Measurements from ENCODE around the gene F13A1. TPM values are rescaled to one million over a fixed set of nuclear protein-coding genes. Genes with fewer than 3 reads are reported as not detected.

Gene F13A1
- total and polyA plus RNA-seq, 2 donors (not counting 3 experiments of a cell fraction or from before 2014, with no cell fraction given), result not detected

GRCh38 chr6:6366803-6367202 is 46.3 kb upstream of the F13A1 start:
- Histone ChIP-seq H2AFZ (ENCODE audit: low read depth, low read length) (no peak overlapping the region), H4K20me1 (replicated peaks; ENCODE audit: control insufficient read depth, extremely low read depth, insufficient read depth, low read length) (no peaks in the 10 kb centered on the region), H3K9me1 (replicated peaks; ENCODE audit: control insufficient read depth, extremely low read depth, insufficient read depth, low read length) (no peaks in the 10 kb centered on the region), H3K9me3 (replicated peaks; ENCODE audit: control insufficient read depth, insufficient read depth, low read length) (no peaks in the 10 kb centered on the region), H3K9ac (replicated peaks; ENCODE audit: extremely low read depth, insufficient read depth, low read length) (no peak overlapping the region), H3K4me2 (ENCODE audit: insufficient read depth, low read length) (no peak overlapping the region), H3K27ac (ENCODE audit: insufficient read depth, low read depth, low read length) (no peak overlapping the region), H3K4me3 (replicated peaks in 1 of 3; ENCODE audit: insufficient read depth in 1 of 3, low read depth in 1 of 3, low read length in 3 of 3) (no peak overlapping the region), H3K36me3 (ENCODE audit: control insufficient read depth in 2 of 2, extremely low read depth in 1 of 2, insufficient read depth in 2 of 2, low read length in 2 of 2) (no peaks in the 10 kb centered on the region), H3K79me2 (ENCODE audit: control insufficient read depth, insufficient read depth, low read length) (no peaks in the 10 kb centered on the region), H3K4me1 (ENCODE audit: control insufficient read depth, extremely low read depth, insufficient read depth, low read length) (no peaks in the 10 kb centered on the region), H3K27me3 (ENCODE audit: control insufficient read depth in 2 of 2, insufficient read depth in 2 of 2, low read length in 2 of 2) (no peaks in the 10 kb centered on the region)
- intact Hi-C loops (cut with micrococcal nuclease) (no loop called here), dilution Hi-C loops (cut with MboI; ENCODE audit: extremely low pct_ligation_motif_present, low sequenced_read_pairs) (no loop called here)
- CTCF ChIA-PET, result no interaction called here
- no peak for FAIRE-seq
- BruUV-seq (replicated peaks), result no TSS peak
- DNase-seq (ENCODE audit: low read depth, low spot score), result no peak
- no peak for TF ChIP-seq CTCF (IDR thresholded peaks at IDR 0.05; ENCODE audit: extremely low read depth in 1 of 2, insufficient read depth in 1 of 2, low read depth in 1 of 2, low read length in 2 of 2)
- no peak for TF ChIP-seq GATA2 (IDR thresholded peaks at IDR 0.05; ENCODE audit: insufficient read depth, insufficient read length, low read depth, low read length)
- TF ChIP-seq JUN (IDR thresholded peaks at IDR 0.05; ENCODE audit: borderline replicate concordance, insufficient read depth, insufficient read length, low read depth), result no peak
- no peak for TF ChIP-seq POLR2A (IDR thresholded peaks at IDR 0.05; ENCODE audit: low read depth, low read length)
- TF ChIP-seq MAX (IDR thresholded peaks at IDR 0.05; ENCODE audit: insufficient read depth, insufficient read length), result no peak
- POLR2A ChIA-PET, result no interaction called here

- no peak overlapping the region for H3K4me2 ChIP-seq (ENCODE audit: insufficient read depth, low read length)
- H2AFZ ChIP-seq (ENCODE audit: low read depth, low read length), result no peak overlapping the region
- ChIA-PET CTCF (no interaction called here), POLR2A (no interaction called here)
- no peaks in the 10 kb centered on the region for H4K20me1 ChIP-seq (replicated peaks; ENCODE audit: control insufficient read depth, extremely low read depth, insufficient read depth, low read length)
- DNase-seq (ENCODE audit: low read depth, low spot score) (no peak), FAIRE-seq (no peak)
- H3K4me3 ChIP-seq (replicated peaks in 1 of 3; ENCODE audit: insufficient read depth in 1 of 3, low read depth in 1 of 3, low read length in 3 of 3), result no peak overlapping the region
- dilution Hi-C loops (cut with MboI; ENCODE audit: extremely low pct_ligation_motif_present, low sequenced_read_pairs) (no loop called here), intact Hi-C loops (cut with micrococcal nuclease) (no loop called here)
- H3K9ac ChIP-seq (replicated peaks; ENCODE audit: extremely low read depth, insufficient read depth, low read length), result no peak overlapping the region
- no peaks in the 10 kb centered on the region for H3K9me1 ChIP-seq (replicated peaks; ENCODE audit: control insufficient read depth, extremely low read depth, insufficient read depth, low read length)
- H3K4me1 ChIP-seq (ENCODE audit: control insufficient read depth, extremely low read depth, insufficient read depth, low read length), result no peaks in the 10 kb centered on the region
- H3K36me3 ChIP-seq (ENCODE audit: control insufficient read depth in 2 of 2, extremely low read depth in 1 of 2, insufficient read depth in 2 of 2, low read length in 2 of 2), result no peaks in the 10 kb centered on the region
- no peaks in the 10 kb centered on the region for H3K27me3 ChIP-seq (ENCODE audit: control insufficient read depth in 2 of 2, insufficient read depth in 2 of 2, low read length in 2 of 2)
- H3K9me3 ChIP-seq (replicated peaks; ENCODE audit: control insufficient read depth, insufficient read depth, low read length), result no peaks in the 10 kb centered on the region
- BruUV-seq (replicated peaks), result no TSS peak
- H3K27ac ChIP-seq (ENCODE audit: insufficient read depth, low read depth, low read length), result no peak overlapping the region
- no peaks in the 10 kb centered on the region for H3K79me2 ChIP-seq (ENCODE audit: control insufficient read depth, insufficient read depth, low read length)
- TF ChIP-seq EZH2 (IDR thresholded peaks at IDR 0.05; ENCODE audit: borderline replicate concordance, low read depth, low read length, severe bottlenecking) (no peak), CTCF (IDR thresholded peaks at IDR 0.05; ENCODE audit: extremely low read depth in 1 of 2, insufficient read depth in 1 of 2, low read depth in 1 of 2, low read length in 2 of 2) (no peak)
Measured at GRCh38 chr6:6365242-6365641, 44.8 kb upstream of the F13A1 start.
